Colonic mucosa (tissue), 4 donors: ENCODE measurements around the gene OR5K4. TPM values are rescaled to one million over a fixed set of nuclear protein-coding genes. Genes with fewer than 3 reads are reported as not detected.

Source experiments
- DNase-seq: peaks from one replicate; pipeline ENCODE4 v3.0.0-alpha.2; 2020
- H3K27ac ChIP-seq: fragments of 200-600 bp; one replicate; pipeline ENCODE4 v1.8.0; 2021
- H3K27me3 ChIP-seq: fragments of 200-600 bp; one replicate; pipeline ENCODE4 v1.8.0; 2021
- H3K36me3 ChIP-seq: fragments of 200-600 bp; one replicate; pipeline ENCODE4 v1.8.0; 2021
- H3K4me1 ChIP-seq: fragments of 200-600 bp; one replicate; pipeline ENCODE4 v1.8.0; 2021; ENCODE audit warnings: mild to moderate bottlenecking
- H3K4me3 ChIP-seq: fragments of 200-600 bp; one replicate; pipeline ENCODE4 v1.8.0; 2021
- H3K9ac ChIP-seq, 2 donors: one replicate each; pipeline ENCODE4 v1.7.0; 2013; ENCODE audit warnings: control low read depth in 2 of 2, low read depth in 2 of 2, low read length in 2 of 2
- H3K9me3 ChIP-seq: fragments of 200-600 bp; one replicate; pipeline ENCODE4 v1.8.0; 2021
- intact Hi-C: fragments of 100-400 bp; cut with DNase I; formaldehyde crosslinking; loops from one replicate; pipeline ENCODE4 v1.14.1; 2022
- total RNA-seq, 2 donors: library from RNA; stranded (reverse); fragmentation: NEBNext Ultra II Directional in 1 of 2; extraction: Animal tissue kit (Norgen Biotek cat#: 25700) in 1 of 2; gene quantifications; one replicate each; pipeline ENCODE4 v1.2.1, GENCODE V29; 2021
- TF ChIP-seq, protein P1 (sequence below): fragments of 200-600 bp; IDR thresholded peaks from one replicate; pipeline ENCODE4 v1.8.0; 2022; ENCODE audit warnings: antibody characterized with exemption, mild to moderate bottlenecking
- donor health status: healthy.
- donor health status: DM: no; HTN: no; CAD: no.
- donor health status: DM: no; HTN: no; CAD: no.

Gene OR5K4
- total RNA-seq, 2 donors from 2014 or later: not detected

DNA sequence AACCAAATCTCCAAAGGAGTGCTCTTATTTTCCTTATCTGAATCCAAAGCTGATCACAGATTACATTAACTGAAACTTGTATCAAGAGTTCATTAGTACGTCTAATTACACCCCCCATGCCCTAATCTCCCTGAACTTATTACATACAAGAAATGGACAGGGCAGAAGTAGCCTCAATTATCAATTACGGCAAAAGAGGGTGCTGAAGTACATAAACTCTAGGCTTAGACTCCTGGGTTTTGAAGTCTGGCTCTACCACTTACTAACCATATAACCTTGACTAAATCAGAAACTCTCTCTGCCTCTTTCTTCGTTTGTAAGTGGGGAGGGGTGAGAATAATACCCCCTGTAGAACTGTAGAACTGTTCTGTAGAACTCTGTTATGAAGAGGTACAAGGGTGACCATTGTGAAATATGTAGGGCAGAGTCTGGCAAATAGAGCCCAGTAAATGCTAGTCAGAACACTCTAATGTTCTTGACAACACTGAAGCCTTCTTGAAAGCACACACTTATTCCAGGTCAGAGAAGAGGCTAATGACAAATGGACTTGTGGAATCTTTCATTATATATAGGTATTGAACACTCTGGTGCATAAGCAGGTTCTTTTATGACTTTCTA is 19.6 kb upstream of the OR5K4 start:
- intact Hi-C loops: loop anchor here (10.0 kb wide), 1 partner anchor 481 kb away; no protein-coding TSS in a partner anchor

DNA sequence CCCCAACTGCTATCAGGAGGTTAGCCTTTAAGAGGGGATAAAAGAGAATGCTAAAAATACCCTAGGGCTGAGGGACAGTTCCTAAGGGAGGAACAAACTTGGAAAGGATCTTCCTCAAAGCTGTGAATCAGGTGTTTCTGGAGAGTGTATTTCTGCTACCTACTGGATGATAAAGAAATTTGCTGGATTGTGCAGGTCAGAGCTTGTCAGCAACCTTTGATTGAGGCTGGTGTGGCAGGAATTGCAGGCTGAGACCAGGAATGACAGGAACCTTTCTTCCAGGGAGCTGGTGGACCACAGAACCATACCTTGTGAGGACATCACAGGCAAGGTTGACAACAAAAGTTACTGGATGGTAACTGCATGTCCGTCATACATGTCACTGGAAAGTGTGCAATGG is 14.6 kb upstream of the OR5K4 start:
- H3K4me1 ChIP-seq: no peaks in the 10 kb centered on the region
- no peak for DNase-seq
- TF ChIP-seq, protein P1, sequence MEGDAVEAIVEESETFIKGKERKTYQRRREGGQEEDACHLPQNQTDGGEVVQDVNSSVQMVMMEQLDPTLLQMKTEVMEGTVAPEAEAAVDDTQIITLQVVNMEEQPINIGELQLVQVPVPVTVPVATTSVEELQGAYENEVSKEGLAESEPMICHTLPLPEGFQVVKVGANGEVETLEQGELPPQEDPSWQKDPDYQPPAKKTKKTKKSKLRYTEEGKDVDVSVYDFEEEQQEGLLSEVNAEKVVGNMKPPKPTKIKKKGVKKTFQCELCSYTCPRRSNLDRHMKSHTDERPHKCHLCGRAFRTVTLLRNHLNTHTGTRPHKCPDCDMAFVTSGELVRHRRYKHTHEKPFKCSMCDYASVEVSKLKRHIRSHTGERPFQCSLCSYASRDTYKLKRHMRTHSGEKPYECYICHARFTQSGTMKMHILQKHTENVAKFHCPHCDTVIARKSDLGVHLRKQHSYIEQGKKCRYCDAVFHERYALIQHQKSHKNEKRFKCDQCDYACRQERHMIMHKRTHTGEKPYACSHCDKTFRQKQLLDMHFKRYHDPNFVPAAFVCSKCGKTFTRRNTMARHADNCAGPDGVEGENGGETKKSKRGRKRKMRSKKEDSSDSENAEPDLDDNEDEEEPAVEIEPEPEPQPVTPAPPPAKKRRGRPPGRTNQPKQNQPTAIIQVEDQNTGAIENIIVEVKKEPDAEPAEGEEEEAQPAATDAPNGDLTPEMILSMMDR: no peak
- no peak overlapping the region for H3K27ac ChIP-seq
- H3K4me3 ChIP-seq: no peak overlapping the region
- H3K36me3 ChIP-seq: no peaks in the 10 kb centered on the region
- H3K9me3 ChIP-seq: no peaks in the 10 kb centered on the region
- intact Hi-C loops: loop anchor here (10.0 kb wide), 1 partner anchor 476 kb away; no protein-coding TSS in a partner anchor
- no peaks in the 10 kb centered on the region for H3K27me3 ChIP-seq
- H3K9ac ChIP-seq: no peak overlapping the region

More for the DNA sequence above, 19.6 kb upstream of the OR5K4 start:
- H3K27me3 ChIP-seq: no peaks in the 10 kb centered on the region
- H3K9ac ChIP-seq: no peak overlapping the region
- TF ChIP-seq, protein P1: no peak
- no peak overlapping the region for H3K4me3 ChIP-seq
- no peaks in the 10 kb centered on the region for H3K9me3 ChIP-seq
- H3K27ac ChIP-seq: no peak overlapping the region
- H3K36me3 ChIP-seq: no peaks in the 10 kb centered on the region
- no peak for DNase-seq
- H3K4me1 ChIP-seq: no peaks in the 10 kb centered on the region

DNA sequence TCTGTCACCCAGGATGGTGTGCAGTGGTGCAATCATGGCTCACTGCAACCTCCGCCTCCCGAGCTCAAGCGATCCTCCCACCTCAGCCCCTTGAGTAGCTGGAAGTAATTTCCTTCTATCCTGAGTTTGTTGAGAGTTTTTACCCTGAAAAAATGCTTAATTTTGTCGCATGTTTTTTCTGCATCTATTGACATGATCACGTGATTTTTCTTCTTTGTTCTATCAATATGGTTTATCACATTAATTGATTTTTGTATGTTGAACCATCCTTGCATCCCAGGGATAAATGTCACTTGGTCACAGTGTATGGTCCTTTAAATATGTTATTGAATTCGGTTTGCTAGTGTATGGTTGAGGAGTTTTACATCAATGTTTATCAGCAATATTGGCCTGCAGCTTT is 11.9 kb upstream of the OR5K4 start:
- Histone ChIP-seq H3K27me3 (no peaks in the 10 kb centered on the region), H3K4me3 (no peak overlapping the region), H3K27ac (no peak overlapping the region), H3K9me3 (no peaks in the 10 kb centered on the region), H3K9ac (no peak overlapping the region), H3K36me3 (no peaks in the 10 kb centered on the region), H3K4me1 (no peaks in the 10 kb centered on the region)
- DNase-seq: no peak
- intact Hi-C loops: loop anchor here (10.0 kb wide), 1 partner anchor 243 kb away; no protein-coding TSS in a partner anchor
- TF ChIP-seq, protein P1: no peak

DNA sequence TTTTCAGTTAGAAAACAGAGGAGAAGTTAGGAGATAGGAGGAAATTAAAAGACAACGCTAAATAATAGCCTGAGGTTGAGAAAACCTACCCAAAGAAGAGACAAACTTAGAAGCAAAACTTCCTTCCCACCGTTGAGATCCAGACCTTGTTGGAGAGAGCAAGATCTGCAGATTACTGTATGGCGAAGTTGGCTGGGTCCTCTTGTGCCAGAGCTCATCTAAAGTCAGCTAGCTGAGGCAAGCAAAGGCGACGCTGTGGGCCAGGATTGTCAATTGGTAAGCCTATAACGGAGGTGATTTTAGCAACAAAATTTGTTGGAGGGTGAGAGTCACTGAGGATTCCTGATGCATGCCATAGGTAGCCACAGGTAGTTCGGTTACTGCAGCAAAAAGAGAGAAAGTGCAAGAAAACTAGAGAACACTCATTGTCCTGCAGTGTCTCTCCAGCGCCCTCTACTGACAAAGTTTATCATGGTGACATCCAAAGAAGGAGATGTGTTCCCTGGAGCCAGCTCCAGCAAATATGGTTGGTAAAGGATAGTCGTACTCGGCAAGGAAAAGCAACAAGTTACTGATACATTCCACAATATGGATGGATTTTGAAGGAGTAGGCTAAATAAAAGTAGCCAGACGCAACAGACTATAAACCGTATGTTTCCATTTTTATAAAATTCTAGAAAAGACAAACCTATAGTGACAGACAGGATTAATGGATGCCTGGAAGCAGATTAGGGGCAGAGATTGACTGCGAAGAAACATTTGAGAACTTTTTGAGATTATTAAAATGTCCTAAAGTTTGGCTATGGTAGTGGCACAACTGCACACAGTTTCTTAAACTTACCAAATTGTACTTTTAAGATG is 9.8 kb upstream of the OR5K4 start:
- Histone ChIP-seq H3K4me3 (no peak overlapping the region), H3K9ac (no peak overlapping the region), H3K36me3 (no peaks in the 10 kb centered on the region), H3K4me1 (no peaks in the 10 kb centered on the region), H3K27ac (no peak overlapping the region), H3K27me3 (no peaks in the 10 kb centered on the region), H3K9me3 (no peaks in the 10 kb centered on the region)
- intact Hi-C loops: loop anchor here (10.0 kb wide), 1 partner anchor 241 kb away; no protein-coding TSS in a partner anchor
- DNase-seq: peak; percentile 48
- TF ChIP-seq, protein P1: peak; percentile 42

DNA sequence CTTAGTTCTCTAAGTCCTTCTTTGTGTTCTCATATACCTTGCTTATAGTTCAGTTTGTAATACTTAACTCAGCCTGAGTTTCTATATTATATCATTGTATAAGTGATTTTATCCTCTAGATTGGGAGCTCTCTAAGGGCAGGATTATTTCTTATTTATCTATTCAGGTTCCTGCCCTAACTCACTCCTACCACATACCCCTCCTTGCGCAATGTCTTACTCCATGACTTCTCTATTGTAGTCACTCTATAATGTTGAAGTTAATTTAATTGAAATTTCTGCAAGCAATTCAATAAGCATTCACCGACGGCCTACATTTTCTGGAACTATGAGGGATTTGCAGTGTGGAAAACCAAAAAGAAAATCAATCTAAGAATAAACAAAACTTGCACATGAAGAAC is 3.6 kb upstream of the OR5K4 start:
- no peak for DNase-seq
- Histone ChIP-seq H3K4me3 (no peak overlapping the region), H3K27me3 (no peaks in the 10 kb centered on the region), H3K9me3 (no peaks in the 10 kb centered on the region), H3K36me3 (no peaks in the 10 kb centered on the region), H3K4me1 (no peaks in the 10 kb centered on the region), H3K27ac (no peak overlapping the region), H3K9ac (no peak overlapping the region)
- intact Hi-C loops: no loop called here
- TF ChIP-seq, protein P1: no peak
